HEK293 (cell line): ENCODE data around the gene CPA5.

Experiments
- CTCF ChIP-seq: fragments of 450-650 bp; formaldehyde crosslinking; IDR thresholded peaks from 2 replicates; pipeline ENCODE4 v1.5.1; 2016; ENCODE audit warnings: missing biosample characterization, missing genetic modification characterization
- HOXC10 ChIP-seq: sonication (generic); formaldehyde crosslinking; IDR thresholded peaks from 2 replicates; pipeline ENCODE4 v1.8.1; 2023; ENCODE audit warnings: mild to moderate bottlenecking, missing genetic modification reagents
- KLF1 ChIP-seq: fragments of 450-650 bp; formaldehyde crosslinking; IDR thresholded peaks from 2 replicates; pipeline ENCODE4 v1.5.1; 2016; ENCODE audit warnings: missing biosample characterization, missing genetic modification characterization
- MEIS1 ChIP-seq: sonication (generic); formaldehyde crosslinking; IDR thresholded peaks from 2 replicates; pipeline ENCODE4 v1.8.1; 2022; ENCODE audit warnings: missing genetic modification reagents, mild to moderate bottlenecking, borderline replicate concordance
- SETDB1 ChIP-seq: IDR thresholded peaks from one replicate; pipeline ENCODE4 v1.6.1; 2017; ENCODE audit warnings: mild to moderate bottlenecking, low read length, moderate library complexity, mixed read lengths; ENCODE audit not compliant: insufficient read length
- ZBTB7A ChIP-seq: fragments of 450-650 bp; formaldehyde crosslinking; IDR thresholded peaks from 2 replicates; pipeline ENCODE4 v1.5.1; 2016; ENCODE audit warnings: low read depth, missing biosample characterization, missing genetic modification characterization
- ZNF175 ChIP-seq: fragments of 450-650 bp; formaldehyde crosslinking; IDR thresholded peaks from 2 replicates; pipeline ENCODE4 v1.5.1; 2016; ENCODE audit warnings: missing biosample characterization, missing genetic modification characterization
- ZNF449 ChIP-seq: fragments of 450-650 bp; formaldehyde crosslinking; IDR thresholded peaks from 2 replicates; pipeline ENCODE4 v1.5.1; 2017; ENCODE audit warnings: missing biosample characterization, mild to moderate bottlenecking, missing genetic modification characterization, moderate library complexity
- ZNF510 ChIP-seq: fragments of 450-650 bp; formaldehyde crosslinking; IDR thresholded peaks from 2 replicates; pipeline ENCODE4 v1.5.1; 2018; ENCODE audit warnings: mild to moderate bottlenecking, missing genetic modification characterization, missing biosample characterization; ENCODE audit not compliant: insufficient replicate concordance
- ZNF670 ChIP-seq: fragments of 450-650 bp; formaldehyde crosslinking; IDR thresholded peaks from 2 replicates; pipeline ENCODE4 v1.5.1; 2016; ENCODE audit warnings: missing biosample characterization, missing genetic modification characterization, low read depth
- ZNF701 ChIP-seq: fragments of 450-650 bp; formaldehyde crosslinking; IDR thresholded peaks from 2 replicates; pipeline ENCODE4 v1.5.1; 2016; ENCODE audit warnings: missing biosample characterization, missing genetic modification characterization

DNA sequence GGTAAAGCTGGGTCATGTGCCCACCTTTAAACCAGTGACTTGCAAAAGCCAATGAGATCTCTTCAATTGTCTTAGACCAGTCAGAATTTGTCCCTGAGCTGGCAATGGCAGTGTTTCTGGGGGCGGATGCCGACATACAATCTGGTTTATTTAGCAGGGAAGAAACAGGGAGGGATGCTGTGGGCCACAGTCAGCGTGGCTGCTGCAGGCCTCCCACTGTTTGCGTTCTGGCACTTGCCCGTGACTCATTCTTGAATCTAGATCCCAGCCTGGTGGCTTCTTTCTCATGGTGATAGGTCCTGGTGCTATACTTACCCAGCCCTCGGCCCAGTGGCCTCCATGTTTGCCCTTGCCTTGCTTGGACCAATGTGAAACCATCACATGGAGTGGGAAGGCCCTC lies 32.6 kb downstream of the CPA5 start:
- TF ChIP-seq HOXC10 (CRISPR knock-in tag) (no peak), ZBTB7A (tag by site-specific recombination) (no peak), KLF1 (tag by site-specific recombination) (no peak), ZNF670 (no peak), ZNF175 (tag by site-specific recombination) (no peak), SETDB1 (no peak), MEIS1 (no peak), CTCF (no peak), ZNF449 (no peak), ZNF701 (tag by site-specific recombination) (no peak), ZNF510 (tag by site-specific recombination) (no peak)
